H1 (cell line): ENCODE data around the gene NAAA. TPM values are rescaled to one million over a fixed set of nuclear protein-coding genes. Genes with fewer than 3 reads are reported as not detected.

ENCODE experiments used
- polyA plus RNA-seq, 7 experiments: library from polyadenylated mRNA; depleted of rRNA in 3 of 7; stranded (reverse) in 5 of 7; unstranded in 2 of 7; fragments of >200 nt in 5 of 7; fragments of 200-250 nt in 2 of 7; gene quantifications; 1 replicate in 5 of 7; 2 replicates in 1 of 7; 4 replicates in 1 of 7; pipeline versions ENCODE4 v1.2.1 to v1.2.3, GENCODE V29; 2011 to 2013; ENCODE audit warnings: missing spikeins in 2 of 7, mixed read lengths in 2 of 7
- total RNA-seq: library from RNA; stranded (reverse); fragmentation: NEBNext Ultra II Directional; extraction: Animal tissue kit (Norgen Biotek cat#: 25700); gene quantifications from 2 replicates; pipeline ENCODE4 v1.2.1, GENCODE V29; 2021

NAAA gene
- total and polyA plus RNA-seq, 2 of the 8 experiments (the other 6 are each of a cell fraction or from before 2014, with no cell fraction given), result 9.4 to 12.5 TPM

Other genes with a start within 250 kb of the NAAA start
- 190 and 198 TPM in 2 replicates for gene USO1, start 216.4 kb downstream of the NAAA start, total RNA-seq
- gene USO1, start 216.4 kb downstream of the NAAA start, polyA plus RNA-seq (2011; rRNA removed), result 39.8 and 57.3 TPM in 2 replicates
- gene PPEF2, start 38.6 kb downstream of the NAAA start, total RNA-seq, result not detected in 2 replicates
- gene PPEF2, start 38.6 kb downstream of the NAAA start, polyA plus RNA-seq (2011; rRNA removed), result 0.03 TPM in 1 of 2 replicates, not detected in the other
- gene SDAD1, start 49.9 kb upstream of the NAAA start, total RNA-seq, result 71.3 and 75.1 TPM in 2 replicates
- gene SDAD1, start 49.9 kb upstream of the NAAA start, polyA plus RNA-seq (2011; rRNA removed), result 9.3 and 14.6 TPM in 2 replicates
- gene CXCL9, start 66.5 kb upstream of the NAAA start, total RNA-seq, result not detected in 2 replicates
- gene CXCL9, start 66.5 kb upstream of the NAAA start, polyA plus RNA-seq (2011; rRNA removed), result not detected in 2 replicates
- gene CXCL10, start 82.5 kb upstream of the NAAA start, total RNA-seq, result not detected in 2 replicates
- gene CXCL10, start 82.5 kb upstream of the NAAA start, polyA plus RNA-seq (2011; rRNA removed), result not detected in 2 replicates
- gene CXCL11, start 95.1 kb upstream of the NAAA start, total RNA-seq, result 0.33 TPM in 1 of 2 replicates, not detected in the other
- gene CXCL11, start 95.1 kb upstream of the NAAA start, polyA plus RNA-seq (2011; rRNA removed), result 0.16 and 0.18 TPM in 2 replicates
- gene ART3, start 133.7 kb upstream of the NAAA start, total RNA-seq, result 0.63 and 2.0 TPM in 2 replicates
- gene ART3, start 133.7 kb upstream of the NAAA start, polyA plus RNA-seq (2011; rRNA removed), result 0.13 and 0.21 TPM in 2 replicates
- gene NUP54, start 207.4 kb upstream of the NAAA start, total RNA-seq, result 99.2 and 103 TPM in 2 replicates
- 31.1 and 51.4 TPM in 2 replicates for gene NUP54, start 207.4 kb upstream of the NAAA start, polyA plus RNA-seq (2011; rRNA removed)